Transverse colon (tissue), 4 donors: ENCODE measurements around the gene SRSF10.

ENCODE experiments used
- EP300 ChIP-seq: sonication (generic); formaldehyde crosslinking; IDR thresholded peaks from one replicate; pipeline ENCODE4 v1.6.1; 2017; ENCODE audit warnings: antibody characterized with exemption, low read depth
- POLR2A ChIP-seq: fragments of 450-650 bp; IDR thresholded peaks from one replicate; pipeline ENCODE4 v1.6.1; 2016; ENCODE audit warnings: antibody characterized with exemption, mild to moderate bottlenecking, moderate library complexity
- POLR2AphosphoS5 ChIP-seq, 3 donors: sonication (generic); formaldehyde crosslinking; IDR thresholded peaks; one replicate each; pipeline ENCODE4 v1.6.1; 2016; ENCODE audit warnings: antibody characterized with exemption in 3 of 3
- TF ChIP-seq, protein P1 (sequence below), 5 experiments: fragments of 200-600 bp in 3 of 5; fragments of 450-650 bp in 2 of 5; sonication (generic) in 3 of 5; IDR thresholded peaks; 1 replicate in 2 of 5; 2 replicates in 3 of 5; pipeline ENCODE4 v1.5.1; 2016 to 2017; ENCODE audit warnings: antibody characterized with exemption in 5 of 5, inconsistent platforms in 3 of 5, mild to moderate bottlenecking in 2 of 5, moderate library complexity in 1 of 5

DNA sequence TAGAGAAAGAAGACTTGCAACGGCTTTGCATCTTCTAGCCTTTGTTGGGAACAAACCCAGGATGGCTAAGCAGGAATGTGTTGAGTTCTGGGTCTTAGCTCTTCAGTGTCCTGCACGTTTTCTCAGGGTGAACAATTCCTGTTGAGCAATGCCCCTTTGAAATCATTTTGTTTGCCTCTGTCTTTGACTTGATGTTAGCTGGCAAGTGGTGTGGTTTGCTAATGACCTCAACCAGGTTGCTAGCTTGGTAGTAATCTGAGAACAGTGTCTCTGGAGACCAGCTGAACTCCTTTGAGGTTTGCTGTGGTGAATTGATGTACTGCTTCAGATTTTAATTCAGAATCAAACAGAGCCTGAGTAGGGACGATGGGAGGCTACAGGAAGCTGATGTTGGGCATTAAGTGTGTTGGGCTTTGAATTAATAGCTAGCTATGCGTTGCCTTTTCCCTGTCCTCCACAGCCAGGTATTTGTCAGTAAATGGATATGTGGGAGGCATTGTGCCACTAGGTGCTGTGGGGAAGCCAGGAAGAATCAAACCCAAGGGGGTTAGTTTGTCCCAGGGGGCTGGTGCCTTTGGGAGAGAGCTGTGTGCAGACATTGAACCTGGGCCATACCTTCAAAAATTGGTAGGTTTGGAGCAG is 23.3 kb upstream of the SRSF10 start:
- TF ChIP-seq, protein P1, sequence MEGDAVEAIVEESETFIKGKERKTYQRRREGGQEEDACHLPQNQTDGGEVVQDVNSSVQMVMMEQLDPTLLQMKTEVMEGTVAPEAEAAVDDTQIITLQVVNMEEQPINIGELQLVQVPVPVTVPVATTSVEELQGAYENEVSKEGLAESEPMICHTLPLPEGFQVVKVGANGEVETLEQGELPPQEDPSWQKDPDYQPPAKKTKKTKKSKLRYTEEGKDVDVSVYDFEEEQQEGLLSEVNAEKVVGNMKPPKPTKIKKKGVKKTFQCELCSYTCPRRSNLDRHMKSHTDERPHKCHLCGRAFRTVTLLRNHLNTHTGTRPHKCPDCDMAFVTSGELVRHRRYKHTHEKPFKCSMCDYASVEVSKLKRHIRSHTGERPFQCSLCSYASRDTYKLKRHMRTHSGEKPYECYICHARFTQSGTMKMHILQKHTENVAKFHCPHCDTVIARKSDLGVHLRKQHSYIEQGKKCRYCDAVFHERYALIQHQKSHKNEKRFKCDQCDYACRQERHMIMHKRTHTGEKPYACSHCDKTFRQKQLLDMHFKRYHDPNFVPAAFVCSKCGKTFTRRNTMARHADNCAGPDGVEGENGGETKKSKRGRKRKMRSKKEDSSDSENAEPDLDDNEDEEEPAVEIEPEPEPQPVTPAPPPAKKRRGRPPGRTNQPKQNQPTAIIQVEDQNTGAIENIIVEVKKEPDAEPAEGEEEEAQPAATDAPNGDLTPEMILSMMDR (IDR thresholded peaks at IDR 0.05): no peak
- TF ChIP-seq POLR2A (no peak), EP300 (no peak), POLR2AphosphoS5 (IDR thresholded peaks at IDR 0.05) (no peak)
